ENCODE measurements around the gene PGA4.

GRCh38 chr11:61264795-61265194, 42.6 kb downstream of the PGA4 start:
- TF ChIP-seq CTCF (IDR thresholded peaks at IDR 0.05) (no peak), EP300 (IDR thresholded peaks at IDR 0.05) (no peak), POLR2A (IDR thresholded peaks at IDR 0.05) (no peak)

Measured in ovary (tissue), 3 donors.